HepG2 (cell line): ENCODE measurements around the gene OS9. TPM values are rescaled to one million over a fixed set of nuclear protein-coding genes. Genes with fewer than 3 reads are reported as not detected.

ENCODE experiments used
- BCLAF1 ChIP-seq: fragments of 450-650 bp; IDR thresholded peaks from 2 replicates; pipeline ENCODE4 v1.6.1; 2017; ENCODE audit warnings: mild to moderate bottlenecking
- BHLHE40 ChIP-seq: IDR thresholded peaks from 2 replicates; pipeline ENCODE4 v1.6.1; 2011; ENCODE audit warnings: low read length, improper control_type of control experiment
- CTCF ChIP-seq: sonication (generic); formaldehyde crosslinking; IDR thresholded peaks from 2 replicates; pipeline ENCODE4 v1.5.0; 2020; ENCODE audit warnings: mild to moderate bottlenecking, missing genetic modification reagents, moderate library complexity
- EP300 ChIP-seq, 3 experiments: sonication (generic) in 1 of 3; formaldehyde crosslinking in 1 of 3; IDR thresholded peaks; 2 replicates each; pipeline versions ENCODE4 v1.5.1 to v1.6.1; 2011 to 2020; ENCODE audit warnings: low read depth in 2 of 3, low read length in 2 of 3, borderline replicate concordance in 1 of 3, improper control_type of control experiment in 1 of 3, mild to moderate bottlenecking in 1 of 3, missing genetic modification reagents in 1 of 3, moderate library complexity in 1 of 3
- GMEB2 ChIP-seq: IDR thresholded peaks from 2 replicates; pipeline ENCODE4 v1.6.1; 2016; ENCODE audit warnings: missing biosample characterization, missing genetic modification reagents, low read depth
- LCORL ChIP-seq, 2 experiments: fragments of 450-650 bp in 1 of 2; sonication (generic) in 1 of 2; formaldehyde crosslinking in 1 of 2; IDR thresholded peaks; 2 replicates each; pipeline versions ENCODE4 v1.5.0 to v1.6.1; 2017 to 2020; ENCODE audit warnings: antibody characterized with exemption in 1 of 2, missing genetic modification reagents in 1 of 2
- PHF21A ChIP-seq: sonication (generic); formaldehyde crosslinking; IDR thresholded peaks from 2 replicates; pipeline ENCODE4 v1.5.0; 2020; ENCODE audit warnings: mild to moderate bottlenecking, missing genetic modification reagents
- SIX4 ChIP-seq: sonication (generic); formaldehyde crosslinking; IDR thresholded peaks from 2 replicates; pipeline ENCODE4 v1.4.0; 2020; ENCODE audit warnings: missing genetic modification reagents
- TBL1XR1 ChIP-seq: fragments of 150-350 bp; IDR thresholded peaks from 2 replicates; pipeline ENCODE4 v1.6.1; 2014; ENCODE audit warnings: borderline replicate concordance, low read length; ENCODE audit not compliant: partially characterized antibody
- TBX3 ChIP-seq: fragments of 450-650 bp; IDR thresholded peaks from 2 replicates; pipeline ENCODE4 v1.6.1; 2017; ENCODE audit warnings: antibody characterized with exemption, mild to moderate bottlenecking, inconsistent platforms, borderline replicate concordance
- ZBTB26 ChIP-seq: IDR thresholded peaks from 2 replicates; pipeline ENCODE4 v1.6.1; 2016; ENCODE audit warnings: missing compliant biosample characterization, missing genetic modification reagents, borderline replicate concordance
- ZBTB46 ChIP-seq: sonication (generic); formaldehyde crosslinking; IDR thresholded peaks from 2 replicates; pipeline ENCODE4 v1.4.0; 2020; ENCODE audit warnings: mild to moderate bottlenecking, missing genetic modification reagents, borderline replicate concordance
- ZIK1 ChIP-seq: sonication (generic); formaldehyde crosslinking; IDR thresholded peaks from 2 replicates; pipeline ENCODE4 v1.5.0; 2020; ENCODE audit warnings: mild to moderate bottlenecking, low read depth, missing genetic modification reagents, borderline replicate concordance
- ZNF124 ChIP-seq: sonication (generic); formaldehyde crosslinking; IDR thresholded peaks from 2 replicates; pipeline ENCODE4 v1.4.0; 2020; ENCODE audit warnings: missing genetic modification reagents
- ZNF138 ChIP-seq: sonication (generic); formaldehyde crosslinking; IDR thresholded peaks from 2 replicates; pipeline ENCODE4 v1.5.0; 2020; ENCODE audit warnings: mild to moderate bottlenecking, low read depth, missing genetic modification reagents
- ZNF296 ChIP-seq: sonication (generic); formaldehyde crosslinking; conservative IDR thresholded peaks from 2 replicates; pipeline ENCODE4 v1.5.0; 2020; ENCODE audit warnings: mild to moderate bottlenecking, missing genetic modification reagents
- ZNF7 ChIP-seq: IDR thresholded peaks from 2 replicates; pipeline ENCODE4 v1.6.1; 2016; ENCODE audit warnings: missing biosample characterization, missing genetic modification reagents
- ZNF777 ChIP-seq: sonication (generic); formaldehyde crosslinking; IDR thresholded peaks from 2 replicates; pipeline ENCODE4 v1.4.0; 2020; ENCODE audit warnings: missing genetic modification reagents
- polyA plus RNA-seq, 8 experiments: library from polyadenylated mRNA; depleted of rRNA in 3 of 8; stranded (reverse) in 7 of 8; unstranded in 1 of 8; fragments of >200 nt; fragmentation: Illumina TruSeq in 4 of 8; extraction: Trizol in 4 of 8; gene quantifications; 2 replicates each; pipeline versions ENCODE4 v1.2.1 to v1.2.3, GENCODE V29; 2011 to 2016; ENCODE audit warnings: low read depth in 4 of 8, missing spikeins in 1 of 8, mixed read lengths in 1 of 8; ENCODE audit not compliant: insufficient read depth in 1 of 8
- total RNA-seq, 5 experiments: library from RNA; depleted of rRNA; stranded (reverse); fragments of >200 nt; fragmentation: Illumina TruSeq; extraction: Trizol; gene quantifications; 2 replicates each; pipeline ENCODE4 v1.2.3, GENCODE V29; 2016; ENCODE audit warnings: low read depth in 1 of 5

The OS9 gene
- total and polyA plus RNA-seq, 2 of the 13 experiments (the other 11 are each of a cell fraction or from before 2014, with no cell fraction given) = 156 to 206 TPM

- TF ChIP-seq CTCF (CRISPR knock-in tag) (peak; percentile 78), ZBTB46 (CRISPR knock-in tag) (no peak), ZBTB26 (CRISPR knock-in tag) (no peak), ZNF296 (CRISPR knock-in tag) (no peak), EP300 (IDR thresholded peaks at IDR 0.05; ENCODE audit: low read depth in 2 of 2, low read length in 2 of 2) (no peak), EP300 (CRISPR knock-in tag; IDR thresholded peaks at IDR 0.05; ENCODE audit: borderline replicate concordance) (no peak), ZNF7 (no peak), GMEB2 (CRISPR knock-in tag) (no peak), ZNF138 (CRISPR knock-in tag) (no peak; the same call in 1 of the 2 replicates), TBL1XR1 (no peak), LCORL (IDR thresholded peaks at IDR 0.05) (no peak), LCORL (CRISPR knock-in tag; IDR thresholded peaks at IDR 0.05) (peak; percentile 71), ZNF777 (CRISPR knock-in tag) (peak; percentile 98), BHLHE40 (no peak), PHF21A (CRISPR knock-in tag) (no peak), ZNF124 (CRISPR knock-in tag) (no peak), BCLAF1 (no peak), ZIK1 (CRISPR knock-in tag) (no peak), SIX4 (no peak), TBX3 (no peak)
Measured at GRCh38 chr12:57765003-57765697, 71.2 kb downstream of the OS9 start (continued).
